Measurements from ENCODE around the gene ANKRD30A.
"Not testable (repeated sequence)": the region's sequence is repeated elsewhere in the genome, so short reads cannot be mapped to it uniquely, and the experiment has no call there.

The ANKRD30A gene

DNA sequence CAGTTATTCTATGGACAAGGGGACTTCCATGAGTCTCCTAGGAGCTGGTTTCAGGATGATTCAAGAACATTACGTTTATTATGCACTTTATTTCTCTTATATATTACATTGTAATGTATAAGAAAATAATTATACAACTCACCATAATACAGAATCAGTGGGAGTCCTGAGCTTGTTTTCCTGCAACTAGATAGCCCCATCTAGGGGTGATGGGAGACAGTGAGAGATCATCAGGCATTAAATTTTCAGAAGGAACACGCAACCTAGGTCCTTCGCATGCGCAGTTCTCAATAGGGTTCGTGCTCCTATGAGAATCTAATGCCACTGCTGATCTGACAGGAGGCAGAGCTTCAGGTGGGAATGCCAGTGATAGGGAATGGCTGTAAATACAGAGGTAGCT is 137.9 kb downstream of the ANKRD30A start:
- DNase-seq = no peak

GRCh38 chr10:37268266-37268665 is 142.9 kb downstream of the ANKRD30A start:
- no peak for DNase-seq

DNA sequence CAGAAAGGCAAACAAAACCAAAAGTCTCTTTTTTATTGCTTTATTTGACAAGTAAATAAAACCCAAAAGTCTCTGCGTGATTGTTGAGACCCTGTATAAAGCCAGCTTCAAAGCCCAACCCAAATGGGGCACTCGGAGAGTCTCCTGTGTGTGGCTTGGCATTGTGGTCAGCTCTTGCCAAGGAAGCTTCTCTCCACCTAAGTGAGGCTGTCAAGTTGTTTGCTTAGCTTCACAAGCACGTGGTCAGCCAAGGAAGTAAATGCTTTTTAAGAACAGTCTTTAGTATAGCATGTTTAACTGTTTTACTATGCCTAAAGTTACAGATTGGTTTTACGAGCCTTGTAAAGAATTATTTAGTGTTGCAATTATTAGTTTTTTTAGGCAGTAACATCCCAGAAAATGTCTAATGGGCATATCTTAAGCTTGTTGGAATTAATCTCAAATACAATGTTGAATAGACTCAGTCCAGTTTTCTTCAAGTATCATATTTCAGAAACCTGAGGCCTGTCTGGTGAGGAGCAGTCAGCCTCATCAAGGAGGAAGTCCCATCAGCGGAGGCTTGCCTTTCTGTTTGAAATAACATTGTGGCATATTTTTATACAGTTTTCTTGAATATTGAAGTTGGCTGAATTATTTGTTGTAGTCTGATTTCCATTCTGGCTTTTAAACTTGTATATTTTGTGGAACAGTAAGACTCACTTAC is 144.3 kb downstream of the ANKRD30A start:
- no peak for DNase-seq

- DNase-seq = no peak
Measured at GRCh38 chr10:37275216-37275777, 149.9 kb downstream of the ANKRD30A start.

DNA sequence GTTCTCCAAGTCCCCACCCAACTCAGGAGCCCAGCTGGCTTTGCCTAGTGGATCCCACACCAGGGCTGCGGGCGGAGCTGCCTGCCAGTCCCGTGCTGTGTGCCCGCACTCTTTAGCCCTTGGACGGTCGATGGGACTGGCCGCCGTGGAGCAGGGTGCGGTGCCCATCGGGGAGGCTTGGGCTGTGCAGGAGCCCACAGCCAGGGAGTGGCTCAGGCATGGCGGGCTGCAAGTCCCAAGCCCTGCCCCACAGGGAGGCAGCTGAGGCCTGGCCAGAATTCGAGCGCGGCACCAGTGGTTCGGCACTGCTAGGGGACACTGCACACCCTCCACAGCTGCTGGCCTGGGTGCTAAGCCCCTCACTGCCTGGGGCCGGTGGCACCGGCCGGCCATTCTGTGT is 159.7 kb downstream of the ANKRD30A start:
- DNase-seq = no peak

DNA sequence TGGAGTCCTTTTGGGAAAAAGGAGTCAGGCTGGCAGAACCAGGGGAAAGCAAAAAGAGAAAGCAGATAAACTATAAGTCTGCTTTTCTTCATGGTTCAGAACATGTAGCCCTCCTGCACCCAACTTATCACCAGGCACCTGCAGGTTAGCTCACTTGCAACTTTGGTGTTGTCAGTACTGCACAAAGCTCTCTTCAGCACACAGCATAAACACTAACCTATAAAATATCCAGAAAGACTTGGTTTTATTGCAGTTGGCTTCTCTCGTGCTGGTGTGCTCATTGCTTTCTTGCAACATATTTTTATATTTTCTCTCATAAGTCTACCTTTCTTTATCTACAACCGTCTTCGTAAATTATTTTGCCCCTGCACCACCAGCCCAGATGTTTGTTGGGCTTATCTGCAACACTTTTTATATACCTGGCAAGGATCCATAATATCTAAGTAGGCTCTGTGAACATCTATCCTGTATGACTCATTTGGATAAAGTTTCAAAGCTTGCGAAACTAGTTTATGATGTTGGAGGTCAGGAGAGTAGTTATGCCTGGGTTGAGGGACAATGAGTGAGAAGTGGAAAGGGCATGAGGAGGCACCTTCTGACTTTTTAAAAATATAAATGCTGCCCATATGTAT is 164.6 kb downstream of the ANKRD30A start:
- DNase-seq = no peak

DNA sequence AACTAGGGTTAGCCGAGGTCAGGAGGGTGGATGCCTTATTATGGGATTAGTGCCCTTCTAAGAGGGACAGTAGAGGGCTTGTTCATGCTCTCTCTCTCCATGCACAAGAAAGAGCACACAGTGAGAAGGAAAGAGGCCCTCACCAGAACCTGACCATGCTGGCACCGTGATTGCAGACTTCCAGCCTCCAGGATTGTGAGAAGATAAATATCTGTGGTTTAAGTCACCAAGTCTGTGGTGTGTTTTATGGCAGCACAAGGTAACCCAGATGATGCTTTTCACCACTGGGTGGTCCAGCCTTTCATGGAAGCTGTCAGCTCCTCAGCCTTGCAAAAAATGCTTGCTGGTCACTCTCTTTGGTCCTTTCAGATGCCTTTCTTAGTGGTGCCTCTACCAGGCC is 175.9 kb downstream of the ANKRD30A start:
- DNase-seq = no peak

GRCh38 chr10:37304036-37304435 is 178.6 kb downstream of the ANKRD30A start:
- no peak for DNase-seq

GRCh38 chr10:37314350-37314749 is 189.0 kb downstream of the ANKRD30A start:
- DNase-seq = no peak

DNA sequence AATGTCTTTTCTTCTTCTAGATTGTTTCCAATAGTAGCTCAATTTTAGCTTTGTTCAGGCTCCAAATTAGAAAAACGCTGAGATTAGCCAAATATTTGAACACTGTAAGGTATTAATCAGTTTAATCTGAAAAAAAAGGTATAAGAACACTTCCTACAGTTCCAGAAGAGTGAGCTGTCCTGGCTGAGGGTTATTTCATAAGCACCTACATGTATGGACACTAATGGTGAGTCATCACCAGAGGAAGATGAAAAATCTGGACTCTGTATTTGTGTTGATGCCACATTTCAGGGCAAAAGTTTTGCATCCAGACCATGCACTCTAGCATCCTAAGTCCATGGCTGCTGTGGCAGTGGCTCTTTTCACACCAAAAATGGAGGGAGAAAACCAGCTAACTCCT is 189.5 kb downstream of the ANKRD30A start:
- no peak for DNase-seq

DNA sequence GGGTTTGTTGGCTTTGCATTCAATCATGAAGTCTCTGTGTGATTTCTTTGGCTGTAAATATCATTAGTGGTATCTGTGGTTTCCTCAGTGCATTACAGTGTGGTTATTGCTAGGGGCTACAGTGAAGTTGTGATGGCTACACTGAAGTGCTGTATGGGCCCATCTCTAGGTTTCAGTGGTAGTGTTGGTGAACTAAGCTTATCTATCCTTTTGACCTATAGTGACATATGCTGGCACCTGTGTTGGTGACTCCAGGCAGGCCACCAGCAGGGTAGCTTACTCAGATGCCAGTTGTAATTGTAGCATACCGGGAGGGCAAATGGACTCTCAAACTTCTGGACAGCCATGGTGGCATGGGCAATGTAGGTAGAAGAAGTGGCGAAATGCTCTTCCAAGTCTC is 219.0 kb downstream of the ANKRD30A start:
- no peak for DNase-seq

- DNase-seq = no peak
Measured at GRCh38 chr10:37379991-37380390, 254.6 kb downstream of the ANKRD30A start.

DNA sequence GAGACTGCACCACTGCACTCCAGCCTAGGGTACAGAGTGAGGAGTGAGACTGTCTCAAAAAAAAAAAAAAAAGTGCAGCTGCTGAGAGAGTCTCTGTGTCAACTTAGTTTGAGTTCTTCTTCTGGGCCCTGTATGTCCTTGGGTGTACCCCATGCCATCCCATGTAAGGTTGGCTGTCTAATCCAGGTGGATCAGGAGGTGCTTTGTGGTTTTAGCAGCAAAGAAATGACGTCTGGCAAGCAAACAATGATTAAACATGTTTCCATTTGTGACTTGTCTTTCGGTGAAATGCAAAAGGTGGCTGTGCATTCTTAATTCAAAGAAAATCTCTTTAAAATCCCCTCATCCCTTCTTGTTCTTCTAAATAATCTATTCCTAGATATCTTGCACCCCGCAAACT is 255.9 kb downstream of the ANKRD30A start:
- DNase-seq = no peak

DNA sequence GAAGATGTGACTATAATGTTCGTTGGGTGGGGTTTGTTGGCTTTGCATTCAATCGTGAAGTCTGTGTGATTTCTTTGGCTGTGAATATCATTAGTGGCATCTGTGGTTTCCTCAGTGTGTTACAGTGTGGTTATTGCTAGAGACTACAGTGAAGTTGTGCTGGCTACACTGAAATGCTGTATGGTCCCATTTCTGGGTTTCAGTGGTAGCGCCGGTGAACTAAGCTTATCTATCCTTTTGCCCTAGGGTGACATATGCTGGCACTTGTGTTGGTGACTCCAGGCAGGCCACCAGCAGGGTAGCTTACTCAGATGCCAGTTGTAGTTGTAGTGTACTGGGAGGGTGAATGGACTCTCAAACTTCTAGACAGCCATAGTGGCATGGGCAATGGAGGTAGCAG is 259.5 kb downstream of the ANKRD30A start:
- no peak for DNase-seq

GRCh38 chr10:37390926-37391325 is 265.5 kb downstream of the ANKRD30A start:
- no peak for DNase-seq

- not testable (repeated sequence) for DNase-seq
Measured at GRCh38 chr10:37400774-37401173, 275.4 kb downstream of the ANKRD30A start.

- no peak for DNase-seq
Measured at GRCh38 chr10:37401225-37401624, 275.8 kb downstream of the ANKRD30A start.

- DNase-seq = no peak
Measured at GRCh38 chr10:37403776-37404175, 278.4 kb downstream of the ANKRD30A start.
